ENCODE measurements around the gene GABBR2.
"Not testable (repeated sequence)": the region's sequence is repeated elsewhere in the genome, so short reads cannot be mapped to it uniquely, and the experiment has no call there.

Gene GABBR2

DNA sequence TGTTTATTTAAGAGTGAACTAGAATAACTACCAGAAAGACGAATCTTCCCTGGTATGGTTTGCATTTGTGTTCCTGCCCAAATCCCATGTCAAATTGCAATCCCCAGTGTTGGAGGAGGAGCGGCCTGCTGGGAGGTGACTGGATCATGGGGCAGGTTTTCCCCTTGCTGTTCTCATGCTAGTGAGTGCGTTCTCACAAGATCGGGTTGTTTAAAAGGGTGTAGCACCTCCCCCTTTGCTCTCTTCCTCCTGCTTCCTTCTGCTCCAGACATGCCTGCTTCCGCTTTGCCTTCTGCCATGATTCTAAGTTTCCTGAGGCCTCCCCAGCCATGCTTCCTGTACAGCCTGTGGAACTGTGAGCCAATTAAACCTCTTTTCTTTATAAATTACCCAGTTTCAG lies 242.9 kb downstream of the GABBR2 start:
- DNase-seq = no peak

DNA sequence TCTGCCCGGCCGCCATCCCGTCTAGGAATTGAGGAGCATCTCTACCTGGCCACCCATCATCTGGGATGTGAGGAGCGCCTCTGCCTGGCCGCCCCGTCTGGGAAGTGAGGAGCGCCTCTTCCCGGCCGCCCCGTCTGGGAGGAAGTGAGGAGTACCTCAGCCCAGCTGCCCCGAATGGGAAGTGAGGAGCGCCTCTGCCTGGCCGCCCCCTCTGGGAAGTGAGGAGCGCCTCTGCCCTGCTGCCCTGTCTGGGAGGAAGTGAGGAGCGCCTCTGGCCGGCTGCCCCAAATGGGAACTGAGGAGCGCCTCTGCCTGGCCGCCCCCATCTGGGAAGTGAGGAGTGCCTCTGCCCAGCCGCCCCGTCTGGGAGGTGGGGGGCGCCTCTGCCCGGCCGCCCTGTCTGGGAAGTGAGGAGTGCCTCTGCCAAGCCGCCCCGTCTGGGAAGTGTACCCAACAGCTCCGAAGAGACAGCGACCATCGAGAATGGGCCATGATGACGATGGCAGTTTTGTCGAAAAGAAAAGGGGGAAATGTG lies 244.5 kb downstream of the GABBR2 start:
- not testable (repeated sequence) for DNase-seq

DNA sequence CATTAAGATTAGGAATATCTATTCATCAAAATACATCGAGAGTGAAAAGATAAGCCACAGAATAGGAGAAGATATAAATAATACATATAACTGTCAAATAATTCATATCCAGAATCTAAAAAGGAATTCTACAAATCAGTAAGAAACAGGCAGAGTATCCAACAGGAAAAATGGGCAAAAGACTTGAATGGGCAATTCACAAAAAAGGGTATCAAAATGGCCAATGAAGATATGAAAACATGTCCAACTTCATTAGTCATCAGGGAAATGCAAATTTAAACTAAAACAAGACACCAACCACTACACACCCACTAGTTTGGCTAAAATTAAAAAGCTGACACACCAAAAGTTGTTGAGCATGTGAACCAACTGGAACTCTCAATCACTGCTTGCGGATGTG lies 246.4 kb downstream of the GABBR2 start:
- no peak for DNase-seq

DNA sequence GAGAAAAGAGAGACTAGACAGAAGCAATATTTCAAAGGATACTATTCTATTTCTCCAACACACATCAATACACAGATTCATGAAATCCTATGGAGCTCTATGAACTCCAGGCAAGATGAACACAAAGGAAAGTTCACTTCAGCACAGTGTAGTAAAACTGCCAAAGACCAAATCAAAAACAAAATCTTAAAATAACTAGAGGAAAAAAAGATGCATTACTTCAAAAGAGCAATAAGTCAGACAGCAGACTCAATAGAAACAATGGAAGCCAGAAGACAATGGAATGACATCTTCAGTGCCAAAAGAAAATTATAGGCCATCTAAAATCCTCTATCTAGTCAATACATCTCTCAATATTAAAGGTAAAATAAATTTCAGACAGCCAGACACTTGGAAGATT lies 248.0 kb downstream of the GABBR2 start:
- DNase-seq = no peak

DNA sequence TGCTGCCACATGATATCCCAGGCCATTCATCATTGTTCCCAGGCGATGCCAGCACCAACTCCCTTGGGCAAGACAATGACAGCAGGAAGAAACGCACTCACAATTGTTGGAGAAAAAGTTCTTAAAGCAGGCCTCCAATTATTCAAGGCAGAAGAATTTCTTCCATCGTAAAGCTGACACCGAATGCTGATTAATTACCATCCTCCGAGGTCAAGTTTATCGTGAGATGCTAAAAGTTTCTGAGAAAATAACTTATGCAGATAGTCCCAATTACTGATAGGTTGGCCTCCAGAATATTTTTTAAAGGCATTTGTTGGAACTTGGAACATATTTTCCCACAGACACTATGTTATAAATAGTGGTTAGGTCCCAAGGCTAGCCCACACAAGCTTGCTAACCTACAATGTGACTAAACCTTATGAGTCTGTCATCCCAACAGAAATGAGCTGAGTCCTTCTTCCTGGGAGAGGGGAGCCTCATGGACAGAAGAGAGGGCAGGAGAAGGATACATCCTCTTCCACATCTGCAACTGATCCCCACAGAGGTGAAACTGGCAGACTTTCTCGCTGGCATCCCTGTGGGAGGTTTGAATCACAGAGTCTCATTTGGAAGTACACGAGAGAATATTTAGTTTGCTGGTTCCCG lies 250.9 kb downstream of the GABBR2 start:
- DNase-seq = no peak

DNA sequence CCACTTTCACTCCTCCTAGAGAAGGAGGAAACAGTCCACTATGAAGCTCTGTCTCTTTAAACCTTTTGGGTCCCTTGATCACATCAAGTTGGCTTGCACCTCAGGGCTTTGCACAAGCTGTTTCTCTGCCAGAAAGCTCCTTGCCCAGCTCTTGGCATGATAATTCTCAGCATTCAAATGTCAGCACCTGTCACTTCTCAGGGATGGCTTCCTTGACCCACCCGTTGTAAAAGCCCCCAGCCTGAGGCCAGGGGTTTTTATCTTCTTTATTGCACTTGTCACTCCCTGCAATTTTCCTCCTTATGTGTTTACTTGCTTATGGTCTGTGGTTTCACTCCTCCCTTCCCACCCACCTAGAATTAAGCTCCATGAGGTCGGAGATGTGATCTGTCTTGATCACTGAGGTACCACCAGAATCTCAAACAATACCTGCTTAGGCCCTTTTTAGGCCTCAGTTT lies 252.6 kb downstream of the GABBR2 start:
- no peak for DNase-seq

DNA sequence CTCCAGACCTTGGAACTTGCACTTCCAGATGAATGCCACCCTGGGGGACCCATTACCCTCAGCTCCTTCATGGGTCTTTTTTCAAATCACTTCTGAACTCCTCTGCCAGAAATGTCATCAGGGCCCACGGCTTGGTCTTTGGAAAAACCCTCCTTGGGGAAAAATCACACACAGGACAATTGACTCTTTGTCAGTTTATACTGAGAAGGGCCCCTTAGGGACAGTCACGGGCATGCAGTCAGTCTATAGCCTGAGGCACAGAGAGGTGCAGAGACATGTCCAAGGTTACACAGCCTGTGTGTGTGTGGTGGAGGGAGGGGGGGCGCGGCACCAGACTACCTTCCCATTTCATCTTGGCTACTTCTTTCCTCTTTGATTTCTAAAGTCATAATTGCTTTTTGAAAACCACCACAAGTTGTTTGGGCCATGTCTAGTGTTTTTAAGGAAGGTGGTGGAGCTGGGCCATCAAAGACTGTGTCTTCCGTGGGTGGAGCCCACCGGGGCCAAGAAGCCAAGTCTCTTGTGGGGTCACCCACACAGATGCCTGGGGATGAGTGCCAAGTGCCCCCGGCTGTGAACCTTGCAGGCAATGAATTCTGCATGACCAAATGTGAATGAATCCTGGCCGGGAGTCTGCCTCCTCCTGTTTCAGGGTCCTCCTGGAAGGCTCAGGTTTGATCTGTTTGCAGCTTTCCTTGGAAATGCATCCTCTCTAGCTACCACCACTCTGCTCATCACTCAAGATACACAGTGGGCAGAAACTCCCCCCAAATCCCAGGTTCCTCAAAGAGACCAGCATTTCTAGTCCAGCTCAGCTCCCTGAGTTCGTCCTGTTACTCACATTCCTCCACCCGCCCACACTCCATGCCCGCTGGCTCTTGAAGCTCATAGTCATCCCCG lies 253.2 kb downstream of the GABBR2 start:
- DNase-seq = no peak

DNA sequence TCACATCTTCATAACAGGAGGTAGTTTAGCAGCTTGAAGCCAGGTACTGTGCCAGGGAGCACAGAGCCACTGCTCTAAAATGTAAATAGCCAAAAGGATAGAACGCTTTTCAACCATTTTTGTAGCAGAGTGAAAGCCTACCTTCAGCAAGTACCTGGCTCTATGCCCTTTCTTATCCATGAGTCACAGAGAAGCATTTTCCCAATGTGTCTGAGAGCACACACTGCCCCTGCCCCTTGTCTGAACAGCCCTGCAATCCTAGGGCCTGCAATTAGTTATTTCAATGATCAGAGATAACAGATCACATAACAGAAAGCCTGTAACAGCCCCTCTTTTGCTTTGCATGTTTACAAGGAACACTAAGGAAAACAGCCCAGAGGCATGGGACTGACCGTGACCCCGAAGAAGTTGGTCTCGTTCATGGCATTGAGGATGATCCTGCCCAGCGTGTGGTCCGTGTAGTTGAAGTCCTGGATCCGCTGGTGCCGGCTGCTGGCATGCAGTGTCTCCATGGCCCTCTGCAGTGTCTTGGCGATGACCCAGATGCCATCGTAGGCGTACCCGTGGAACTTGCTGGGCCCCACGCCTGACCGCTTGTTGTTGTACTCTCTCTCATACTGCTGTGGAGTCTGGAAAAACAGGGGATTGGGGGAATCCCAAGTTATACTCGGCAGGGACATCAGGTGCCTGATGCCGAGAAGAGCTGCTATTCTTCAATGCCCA lies 255.0 kb downstream of the GABBR2 start:
- no peak for DNase-seq

DNA sequence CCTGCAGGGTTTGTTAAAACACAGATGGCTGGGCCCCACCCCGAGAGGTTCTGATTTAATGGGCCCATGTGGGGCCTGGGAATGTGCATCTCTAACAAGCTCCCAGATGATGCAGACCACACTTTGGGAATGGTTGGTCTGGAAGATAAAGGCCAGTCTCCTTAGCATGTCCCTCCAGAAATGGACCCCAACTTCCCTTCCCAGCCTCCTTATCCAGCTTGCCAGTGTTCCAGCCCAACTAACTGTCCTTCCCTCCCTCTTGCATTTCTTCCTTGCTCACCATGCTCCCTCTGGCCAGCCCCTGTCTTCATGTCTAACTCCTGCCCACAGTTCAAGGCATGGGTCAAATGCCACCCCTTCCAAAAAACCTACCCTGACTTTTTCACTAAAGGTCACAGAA lies 257.2 kb downstream of the GABBR2 start:
- DNase-seq = no peak

DNA sequence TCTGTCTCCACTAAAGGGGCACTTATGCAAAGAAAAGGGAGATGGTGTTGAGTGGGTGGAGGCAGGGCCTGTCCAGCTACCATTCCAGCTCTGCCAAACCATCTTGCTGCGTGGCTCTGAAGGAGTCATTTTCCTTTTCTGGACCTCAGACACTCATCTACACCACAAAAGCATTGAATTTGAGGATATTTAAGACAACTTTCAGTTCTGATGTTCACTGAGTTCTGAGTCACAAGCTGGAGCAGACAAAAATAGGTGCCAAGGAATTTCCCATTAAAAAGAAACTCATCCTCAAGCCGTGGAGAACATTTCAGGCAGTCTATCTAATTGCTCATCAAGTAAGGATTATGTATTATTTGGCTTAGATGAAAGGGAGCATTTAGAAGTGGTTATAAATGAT lies 258.2 kb downstream of the GABBR2 start:
- no peak for DNase-seq

DNA sequence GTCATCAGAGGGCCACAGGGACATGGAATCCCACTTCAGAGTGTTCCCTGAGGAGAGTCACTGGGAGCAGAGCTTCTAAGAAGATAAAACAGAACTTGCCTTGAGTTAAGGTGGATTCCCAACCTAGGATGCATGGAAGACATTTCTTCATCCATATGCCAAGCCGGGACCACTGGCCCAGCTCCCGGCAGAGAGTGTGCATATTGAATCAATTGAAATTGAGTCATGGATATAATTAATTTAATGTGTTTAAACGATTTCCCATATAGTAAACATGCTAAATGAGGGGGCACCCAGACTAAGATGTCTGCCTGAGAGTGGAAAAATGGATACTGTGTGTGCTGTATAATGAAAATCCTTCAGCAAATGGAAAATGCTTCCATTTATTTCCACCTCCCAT lies 258.9 kb downstream of the GABBR2 start:
- no peak for DNase-seq

DNA sequence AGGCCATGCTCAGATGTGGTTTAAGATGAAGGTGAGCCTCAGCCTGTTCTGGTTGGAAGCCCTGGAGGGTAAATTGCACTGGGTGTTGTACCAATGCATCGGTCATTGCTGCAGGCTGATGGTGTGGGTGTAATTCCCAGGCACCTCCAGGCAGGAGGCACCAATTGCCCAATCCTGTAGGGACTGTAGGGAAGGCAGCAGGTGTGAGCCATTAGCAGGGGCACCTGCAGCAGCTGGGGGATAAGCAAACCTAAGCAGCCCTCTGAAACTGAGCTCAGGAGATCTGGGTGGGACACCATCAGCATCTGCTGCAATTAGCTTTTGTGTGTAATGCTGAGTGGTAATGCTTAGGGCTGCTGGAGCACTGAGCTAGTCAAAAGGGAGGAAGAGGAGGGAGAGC lies 263.2 kb downstream of the GABBR2 start:
- DNase-seq = no peak

DNA sequence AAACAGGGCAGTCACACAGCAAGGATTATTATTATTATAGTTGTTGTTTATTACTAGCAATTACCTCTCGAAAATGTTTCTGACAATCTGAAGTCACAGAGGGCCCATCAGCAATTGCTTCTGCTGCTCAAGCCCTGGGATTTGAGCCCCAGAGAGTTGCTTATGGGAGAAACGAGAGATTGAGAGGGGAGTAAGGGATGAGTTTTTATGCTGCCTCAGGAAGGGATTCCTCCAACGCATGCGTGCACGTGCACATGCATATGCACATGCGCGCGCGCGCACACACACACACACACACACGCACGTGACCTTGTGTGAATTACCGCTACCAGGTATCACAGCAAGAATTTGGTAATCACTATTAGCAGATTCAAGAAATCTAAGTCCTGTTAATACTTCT lies 264.1 kb downstream of the GABBR2 start:
- no peak for DNase-seq

DNA sequence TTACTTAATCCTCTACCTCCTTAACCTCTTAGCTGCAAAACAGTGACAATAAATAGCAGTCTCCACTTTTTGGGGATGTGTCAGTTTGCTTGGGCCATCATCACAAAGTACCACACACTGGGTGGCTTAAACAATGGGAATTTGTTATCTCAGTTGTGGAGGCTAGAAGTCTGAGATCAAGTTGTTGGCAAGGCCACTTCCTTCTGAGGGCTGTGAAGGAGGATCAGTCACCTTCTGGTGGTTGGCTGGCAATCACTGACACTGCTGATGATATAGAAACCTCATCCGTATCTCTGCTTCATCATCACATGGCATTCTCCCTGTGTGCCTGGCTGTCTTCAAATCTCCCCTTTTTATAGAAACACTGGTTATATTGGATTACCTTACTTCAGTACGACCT lies 266.2 kb downstream of the GABBR2 start:
- DNase-seq = no peak

DNA sequence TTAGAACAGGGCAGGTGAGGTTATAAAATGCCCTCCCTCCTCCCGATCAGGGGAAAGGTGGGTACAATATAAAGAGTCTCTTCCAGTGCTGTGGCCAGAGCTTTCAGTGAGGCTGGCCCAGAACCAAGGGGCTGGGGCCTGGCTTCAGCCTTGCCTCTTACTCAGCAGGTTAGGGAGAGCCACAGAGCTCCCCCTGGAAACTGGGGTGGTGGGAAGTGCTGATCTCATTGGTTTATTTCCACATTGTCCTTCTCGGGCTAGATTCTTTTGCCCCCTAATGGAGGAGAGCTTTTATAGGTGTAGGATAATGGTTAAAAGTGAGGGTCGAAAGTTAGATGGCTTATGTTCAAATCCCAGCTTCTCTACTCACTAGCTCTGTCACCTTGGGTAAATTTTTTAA lies 266.6 kb downstream of the GABBR2 start:
- DNase-seq = no peak

DNA sequence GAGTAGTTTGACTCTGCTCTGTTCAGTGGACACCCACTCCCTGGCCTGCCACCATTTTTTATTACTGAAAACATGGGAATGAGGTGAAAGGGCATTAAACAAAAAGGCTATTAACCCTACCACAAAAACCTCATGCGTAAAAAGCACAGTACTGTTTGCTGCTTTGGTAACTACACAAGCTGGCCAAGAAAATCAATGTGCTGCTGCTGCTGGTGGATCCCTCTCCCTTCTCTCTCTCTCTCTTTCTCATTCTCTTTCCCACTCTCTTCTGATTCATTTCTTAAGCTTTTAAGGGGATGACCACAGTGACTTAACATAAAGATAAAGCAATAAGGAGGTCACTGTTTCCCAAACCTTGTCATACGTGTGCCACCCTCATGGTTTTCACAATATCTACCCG lies 270.1 kb downstream of the GABBR2 start:
- DNase-seq = no peak

DNA sequence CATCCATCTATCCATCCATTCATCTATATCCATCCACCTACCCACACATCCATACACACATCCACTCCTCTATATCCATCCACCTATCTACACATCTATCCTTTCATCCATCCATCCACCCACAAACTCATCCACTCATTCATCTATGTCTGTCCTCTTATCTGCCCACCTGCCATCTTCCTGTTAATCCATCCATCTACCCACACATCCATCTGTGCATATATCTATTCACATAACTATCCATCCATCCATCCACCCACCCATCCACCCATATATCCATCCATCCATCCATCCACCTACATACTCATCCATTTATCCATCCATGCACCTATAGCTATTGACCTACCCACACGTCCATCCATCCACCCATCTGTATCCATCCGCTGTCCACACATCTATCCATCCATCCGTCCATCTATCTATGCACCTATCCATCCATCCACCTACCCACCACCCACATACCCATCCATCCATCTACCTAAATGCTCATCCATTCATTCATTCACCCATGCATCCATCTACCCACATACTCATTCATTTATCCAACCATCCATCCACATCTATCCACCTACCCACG lies 271.2 kb downstream of the GABBR2 start:
- DNase-seq = no peak

DNA sequence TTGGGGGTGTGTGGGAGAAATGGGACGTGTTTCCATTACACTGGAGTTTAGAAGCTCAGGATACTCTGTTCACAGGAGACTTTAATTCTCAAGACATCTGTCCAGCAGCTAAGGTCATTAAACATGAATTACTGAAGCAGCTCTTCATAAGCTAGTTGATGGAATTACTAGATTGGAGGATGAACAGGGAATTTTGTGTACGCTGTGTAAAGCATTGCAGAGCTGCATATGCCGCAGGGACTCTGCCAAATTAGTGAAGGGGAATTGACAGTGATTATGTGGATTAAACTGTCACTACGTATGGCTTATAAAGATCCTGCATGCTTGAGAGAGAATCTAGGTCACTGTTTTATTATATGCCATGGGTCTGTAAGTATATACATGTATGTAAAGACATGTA lies 275.8 kb downstream of the GABBR2 start:
- DNase-seq = no peak

DNA sequence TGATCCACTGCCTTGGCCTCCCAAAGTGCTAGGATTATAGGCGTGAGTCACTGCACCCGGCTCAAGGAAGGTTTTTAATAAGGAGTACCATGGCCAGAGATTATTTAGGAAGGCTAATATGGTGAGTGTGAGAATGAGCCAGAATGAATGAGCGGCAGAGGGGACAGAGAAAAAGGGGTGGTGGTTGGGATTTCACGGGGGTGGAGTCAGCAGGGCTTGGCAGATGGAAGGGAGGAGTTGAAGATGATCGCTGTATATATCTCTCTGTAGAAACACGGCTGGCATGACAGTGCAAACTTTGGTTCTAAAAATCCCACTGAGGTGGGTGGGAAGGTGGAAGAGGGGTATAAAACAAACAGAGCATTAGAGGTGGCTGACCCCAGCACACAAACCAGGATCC lies 276.6 kb downstream of the GABBR2 start:
- DNase-seq = no peak

DNA sequence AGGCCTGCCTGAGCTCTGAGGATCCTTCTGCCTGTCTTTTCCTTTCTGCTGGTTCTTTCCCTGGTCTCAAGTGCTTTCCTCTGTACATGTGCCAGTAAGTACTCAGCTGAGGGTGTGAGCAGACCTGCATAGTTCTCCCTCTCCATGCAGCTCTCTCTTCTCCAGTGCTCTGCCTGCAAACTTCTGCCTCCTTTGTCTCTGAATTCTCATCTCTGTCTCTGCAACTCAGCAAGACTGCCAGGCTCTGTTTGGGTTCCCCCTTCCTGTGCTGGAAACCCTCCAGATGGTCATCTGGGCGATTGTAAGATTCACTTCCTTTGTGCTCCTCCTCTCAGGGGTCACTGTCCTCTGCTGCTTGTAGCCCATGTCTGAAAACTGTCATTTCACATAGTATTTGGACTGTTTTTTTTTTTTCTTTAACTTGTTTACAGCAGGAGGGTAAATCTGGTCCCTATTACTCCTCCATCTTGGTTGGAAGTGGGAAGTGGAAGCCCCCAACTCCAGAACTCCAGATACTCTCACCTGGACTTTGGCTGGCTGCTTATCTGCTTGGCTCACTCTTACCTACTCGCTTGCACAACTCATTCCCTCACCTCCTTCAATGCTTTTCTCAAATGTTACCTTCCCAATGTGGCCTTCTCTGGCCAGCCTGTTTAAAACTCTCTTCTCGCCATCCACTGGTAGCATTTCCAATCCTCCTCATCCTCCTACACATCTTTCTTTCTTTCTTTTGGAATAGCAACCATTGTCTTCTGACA lies 278.0 kb downstream of the GABBR2 start:
- DNase-seq = no peak

DNA sequence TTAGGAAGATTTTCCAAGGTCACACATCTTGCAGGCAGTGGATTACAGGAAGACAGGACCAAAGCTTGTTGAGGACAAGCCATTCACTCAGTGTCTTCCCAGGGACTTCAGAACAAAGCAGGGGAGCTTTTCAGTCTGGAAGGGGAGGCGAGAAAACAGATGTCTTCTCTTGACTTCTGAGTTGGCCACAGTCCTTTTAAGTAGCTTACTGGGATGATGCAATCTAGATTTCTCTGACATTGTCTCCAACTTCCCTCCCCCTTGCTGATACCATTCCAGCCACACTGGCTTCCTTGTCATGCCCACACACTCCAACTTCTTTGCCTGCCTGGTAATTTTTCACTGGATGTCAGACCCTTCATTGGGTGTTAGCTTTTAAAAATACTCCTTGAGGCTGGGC lies 279.1 kb downstream of the GABBR2 start:
- no peak for DNase-seq

DNA sequence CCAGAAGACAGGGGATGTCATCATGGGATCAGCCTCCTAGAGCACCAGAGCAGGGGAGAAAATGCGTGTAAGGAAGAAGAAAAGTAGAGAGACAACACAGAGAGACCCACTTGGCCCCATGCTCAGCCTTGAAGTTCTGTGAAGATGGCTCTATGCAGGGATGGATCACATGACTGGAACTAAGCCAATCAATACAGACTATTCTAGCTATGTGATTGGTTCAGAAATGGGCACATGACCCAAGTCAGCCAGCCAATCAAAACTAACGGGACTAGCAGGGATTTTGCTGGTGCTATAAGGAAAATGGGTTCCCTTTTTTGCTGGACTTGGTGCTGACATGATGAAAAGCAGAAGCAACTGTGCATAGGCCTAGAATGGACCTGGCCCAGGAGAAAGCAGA lies 280.3 kb downstream of the GABBR2 start:
- DNase-seq = no peak
